ENCODE measurements around the gene SLC25A39.
"Not testable (repeated sequence)": the region's sequence is repeated elsewhere in the genome, so short reads cannot be mapped to it uniquely, and the experiment has no call there.

The SLC25A39 gene

GRCh38 chr17:44324571-44325275, at the start of gene SLC25A39:
TSS of gene SLC25A39 (minus strand) at chr17:44324823. CDS start at chr17:44323562, 1,261 bp downstream.
- peak; percentile 90 to 96 for DNase-seq (ENCODE audit: low read depth in 2 of 2)

GRCh38 chr17:44372036-44372435, 47.4 kb upstream of the SLC25A39 start:
- no peak for DNase-seq (ENCODE audit: low read depth in 2 of 2)

- DNase-seq (ENCODE audit: low read depth in 2 of 2) = not testable (repeated sequence)
Measured at GRCh38 chr17:44369414-44370023, 44.9 kb upstream of the SLC25A39 start.

GRCh38 chr17:44368391-44369243, 44.0 kb upstream of the SLC25A39 start:
- not testable (repeated sequence) for DNase-seq (ENCODE audit: low read depth in 2 of 2)

- no peak for DNase-seq (ENCODE audit: low read depth in 2 of 2)
Measured at GRCh38 chr17:44367231-44367979, 42.8 kb upstream of the SLC25A39 start.

- not testable (repeated sequence) for DNase-seq (ENCODE audit: low read depth in 2 of 2)
Measured at GRCh38 chr17:44365051-44365450, 40.4 kb upstream of the SLC25A39 start.

GRCh38 chr17:44363613-44364159, 39.1 kb upstream of the SLC25A39 start, which contains the start of gene FAM171A2:
TSS of gene FAM171A2 (minus strand) at chr17:44363853. CDS start at chr17:44363714, 139 bp downstream.
- DNase-seq (ENCODE audit: low read depth in 2 of 2) = peak; percentile 58 to 66

- no peak for DNase-seq (ENCODE audit: low read depth in 2 of 2)
Measured at GRCh38 chr17:44362949-44363612, 38.5 kb upstream of the SLC25A39 start.

GRCh38 chr17:44362459-44362948, 37.9 kb upstream of the SLC25A39 start:
- DNase-seq (ENCODE audit: low read depth in 2 of 2) = no peak

GRCh38 chr17:44361292-44362260, 37.0 kb upstream of the SLC25A39 start:
- no peak for DNase-seq (ENCODE audit: low read depth in 2 of 2)

GRCh38 chr17:44360826-44361225, 36.2 kb upstream of the SLC25A39 start:
- no peak for DNase-seq (ENCODE audit: low read depth in 2 of 2)

- DNase-seq (ENCODE audit: low read depth in 2 of 2) = no peak
Measured at GRCh38 chr17:44360144-44360533, 35.5 kb upstream of the SLC25A39 start.

GRCh38 chr17:44359458-44360143, 35.0 kb upstream of the SLC25A39 start:
- no peak for DNase-seq (ENCODE audit: low read depth in 2 of 2)

GRCh38 chr17:44359006-44359405, 34.4 kb upstream of the SLC25A39 start:
- DNase-seq (ENCODE audit: low read depth in 2 of 2) = no peak

- DNase-seq (ENCODE audit: low read depth in 2 of 2) = no peak
Measured at GRCh38 chr17:44358066-44358465, 33.4 kb upstream of the SLC25A39 start.

GRCh38 chr17:44356241-44356640, 31.6 kb upstream of the SLC25A39 start:
- DNase-seq (ENCODE audit: low read depth in 2 of 2) = no peak

- no peak for DNase-seq (ENCODE audit: low read depth in 2 of 2)
Measured at GRCh38 chr17:44355642-44356099, 31.0 kb upstream of the SLC25A39 start.

All from stimulated activated CD4-positive, alpha-beta T cell treated with anti-CD3 and anti-CD28 coated beads, Interleukin-1b, Interleukin-23, amount 100 ng/mL, for 4 hours (primary cell).